SK-MEL-5 (cell line): Measurements from ENCODE around the gene LRMDA. TPM values are rescaled to one million over a fixed set of nuclear protein-coding genes. Genes with fewer than 3 reads are reported as not detected.

ENCODE experiments used
- DNase-seq: peaks from one replicate; pipeline ENCODE4 v3.0.0-alpha.2; 2016; ENCODE audit warnings: low read depth, low spot score
- in situ Hi-C: cut with HindIII; loops from 2 replicates; pipeline ENCODE4 v1.10.0; 2016; ENCODE audit warnings: low sequenced_read_pairs, high pct_unique_total_duplicates, low pct_unique_long_range_greater_than_20kb
- total RNA-seq: library from RNA; depleted of rRNA; stranded (reverse); fragments of >200 nt; shearing (Covaris generic); gene quantifications from 2 replicates; pipeline ENCODE4 v1.2.3, GENCODE V29; 2014

Gene LRMDA
- total RNA-seq, 1 experiment from 2014 or later = 25.2 TPM

GRCh38 chr10:75866731-75867130 is 435.3 kb downstream of the LRMDA start:
- DNase-seq = no peak
- in situ Hi-C loops = no loop called here

GRCh38 chr10:75868574-75868973 is 437.1 kb downstream of the LRMDA start:
- in situ Hi-C loops = no loop called here
- DNase-seq = no peak

- in situ Hi-C loops = no loop called here
- peak; percentile 23 for DNase-seq
Observed at GRCh38 chr10:75870039-75870645, 438.7 kb downstream of the LRMDA start.

GRCh38 chr10:75875740-75876139 is 444.3 kb downstream of the LRMDA start:
- in situ Hi-C loops = no loop called here
- DNase-seq = no peak

GRCh38 chr10:75876710-75877109 is 445.3 kb downstream of the LRMDA start:
- in situ Hi-C loops = no loop called here
- DNase-seq = no peak

- in situ Hi-C loops = no loop called here
- DNase-seq = no peak
Observed at GRCh38 chr10:75877877-75878276, 446.5 kb downstream of the LRMDA start.

- in situ Hi-C loops = no loop called here
- no peak for DNase-seq
Observed at GRCh38 chr10:75878586-75878985, 447.2 kb downstream of the LRMDA start.

- no peak for DNase-seq
- in situ Hi-C loops = no loop called here
Observed at GRCh38 chr10:75880031-75880775, 448.8 kb downstream of the LRMDA start.

GRCh38 chr10:75883081-75884072 is 452.0 kb downstream of the LRMDA start:
- in situ Hi-C loops = no loop called here
- no peak for DNase-seq

GRCh38 chr10:75884808-75885207 is 453.4 kb downstream of the LRMDA start:
- in situ Hi-C loops = no loop called here
- no peak for DNase-seq

GRCh38 chr10:75887369-75887768 is 455.9 kb downstream of the LRMDA start:
- in situ Hi-C loops = no loop called here
- DNase-seq = no peak

GRCh38 chr10:75887992-75888680 is 456.7 kb downstream of the LRMDA start:
- in situ Hi-C loops = no loop called here
- no peak for DNase-seq

- no peak for DNase-seq
- in situ Hi-C loops = no loop called here
Observed at GRCh38 chr10:75889051-75889450, 457.6 kb downstream of the LRMDA start.

GRCh38 chr10:75894761-75895160 is 463.3 kb downstream of the LRMDA start:
- in situ Hi-C loops = no loop called here
- no peak for DNase-seq

GRCh38 chr10:75895259-75895658 is 463.8 kb downstream of the LRMDA start:
- no peak for DNase-seq
- in situ Hi-C loops = no loop called here

GRCh38 chr10:75899816-75900390 is 468.5 kb downstream of the LRMDA start:
- in situ Hi-C loops = no loop called here
- DNase-seq = no peak

- no peak for DNase-seq
- in situ Hi-C loops = no loop called here
Observed at GRCh38 chr10:75902816-75903215, 471.4 kb downstream of the LRMDA start.
